Peyer's patch (tissue), 4 donors: ENCODE measurements around the gene INTS6. TPM values are rescaled to one million over a fixed set of nuclear protein-coding genes. Genes with fewer than 3 reads are reported as not detected.

Source experiments
- DNase-seq, 3 donors: peaks; one replicate each; pipeline ENCODE4 v3.0.0-alpha.2; 2017 to 2019
- H3K27ac ChIP-seq, 4 donors: fragments of 200-600 bp; sonication (generic); one replicate each; pipeline ENCODE4 v1.5.1; 2016 to 2019
- H3K27me3 ChIP-seq, 2 donors: fragments of 200-600 bp; sonication (generic); one replicate each; pipeline ENCODE4 v1.5.1; 2019
- H3K36me3 ChIP-seq, 3 donors: fragments of 200-600 bp; sonication (generic); one replicate each; pipeline ENCODE4 v1.5.1; 2016 to 2019
- H3K4me1 ChIP-seq, 4 donors: fragments of 200-600 bp; sonication (generic); one replicate each; pipeline ENCODE4 v1.5.1; 2016 to 2019
- H3K4me3 ChIP-seq, 4 donors: fragments of 200-600 bp; sonication (generic); 1 replicate in 3 of 4; 2 replicates in 1 of 4; pipeline ENCODE4 v1.5.1; 2016 to 2019; ENCODE audit warnings: mild to moderate bottlenecking in 1 of 4
- H3K9me3 ChIP-seq, 4 donors: fragments of 200-600 bp; sonication (generic); one replicate each; pipeline ENCODE4 v1.5.1; 2016 to 2019; ENCODE audit warnings: mild to moderate bottlenecking in 1 of 4
- CTCF ChIP-seq, 6 experiments: fragments of 450-650 bp in 4 of 6; fragments of 200-600 bp in 2 of 6; sonication (generic) in 1 of 6; IDR thresholded peaks; one replicate each; pipeline ENCODE4 v1.5.1; 2017 to 2019; ENCODE audit warnings: antibody characterized with exemption in 6 of 6, mild to moderate bottlenecking in 3 of 6, moderate library complexity in 1 of 6
- POLR2A ChIP-seq, 2 donors: fragments of 450-650 bp; IDR thresholded peaks; one replicate each; pipeline ENCODE4 v1.5.1; 2017; ENCODE audit warnings: antibody characterized with exemption in 2 of 2, mild to moderate bottlenecking in 2 of 2, moderate library complexity in 2 of 2
- total RNA-seq, 4 donors: library from RNA; depleted of rRNA; stranded (reverse); fragments of >200 nt; gene quantifications; one replicate each; pipeline ENCODE4 v1.1.0, GENCODE V29; 2016

The INTS6 gene
- total RNA-seq, 4 donors from 2014 or later, result 28.9 to 46.4 (median 33.5) TPM

- TF ChIP-seq POLR2A (IDR thresholded peaks at IDR 0.05) (no peak), CTCF (IDR thresholded peaks at IDR 0.05) (no peak)
- no peak for DNase-seq
- no peak overlapping the region for H3K27ac ChIP-seq
- no peak overlapping the region for H3K4me3 ChIP-seq
- no peaks in the 10 kb centered on the region for H3K9me3 ChIP-seq
- H3K4me1 ChIP-seq, result no peaks in the 10 kb centered on the region
- H3K36me3 ChIP-seq, result peaks cover 0 to 43% (median 0%) of the 10 kb centered on the region in 3 donors
- no peaks in the 10 kb centered on the region for H3K27me3 ChIP-seq
Measured at GRCh38 chr13:51363625-51364024, 89.2 kb downstream of the INTS6 start.

- DNase-seq, result no peak
- Histone ChIP-seq H3K36me3 (peaks cover 0 to 19% (median 0%) of the 10 kb centered on the region in 3 donors), H3K9me3 (no peaks in the 10 kb centered on the region), H3K4me3 (no peak overlapping the region), H3K4me1 (no peaks in the 10 kb centered on the region), H3K27ac (no peak overlapping the region), H3K27me3 (no peaks in the 10 kb centered on the region)
- TF ChIP-seq CTCF (IDR thresholded peaks at IDR 0.05), result no peak
- no peak for TF ChIP-seq POLR2A (IDR thresholded peaks at IDR 0.05)
Measured at GRCh38 chr13:51361106-51361505, 91.7 kb downstream of the INTS6 start.

- Histone ChIP-seq H3K4me3 (no peak overlapping the region), H3K27ac (no peak overlapping the region), H3K36me3 (peaks cover 0 to 16% (median 0%) of the 10 kb centered on the region in 3 donors), H3K9me3 (no peaks in the 10 kb centered on the region), H3K27me3 (no peaks in the 10 kb centered on the region), H3K4me1 (no peaks in the 10 kb centered on the region)
- TF ChIP-seq CTCF (IDR thresholded peaks at IDR 0.05) (no peak), POLR2A (IDR thresholded peaks at IDR 0.05) (no peak)
- no peak for DNase-seq
Measured at GRCh38 chr13:51360489-51360888, 92.3 kb downstream of the INTS6 start.

GRCh38 chr13:51359352-51359751, 93.5 kb downstream of the INTS6 start:
- Histone ChIP-seq H3K27ac (no peak overlapping the region), H3K36me3 (peaks cover 0 to 6% (median 0%) of the 10 kb centered on the region in 3 donors), H3K4me1 (no peaks in the 10 kb centered on the region), H3K27me3 (no peaks in the 10 kb centered on the region), H3K4me3 (no peak overlapping the region), H3K9me3 (no peaks in the 10 kb centered on the region)
- TF ChIP-seq CTCF (IDR thresholded peaks at IDR 0.05) (no peak), POLR2A (IDR thresholded peaks at IDR 0.05) (no peak)
- DNase-seq, result no peak

GRCh38 chr13:51357928-51358595, 94.8 kb downstream of the INTS6 start:
- no peaks in the 10 kb centered on the region for H3K27me3 ChIP-seq
- TF ChIP-seq POLR2A (IDR thresholded peaks at IDR 0.05) (no peak), CTCF (IDR thresholded peaks at IDR 0.05) (no peak)
- no peaks in the 10 kb centered on the region for H3K9me3 ChIP-seq
- DNase-seq, result no peak
- H3K4me3 ChIP-seq, result no peak overlapping the region
- H3K36me3 ChIP-seq, result peaks cover 0 to 4% (median 0%) of the 10 kb centered on the region in 3 donors
- H3K4me1 ChIP-seq, result no peaks in the 10 kb centered on the region
- H3K27ac ChIP-seq, result no peak overlapping the region
